ENCODE data around the gene TRAF2. TPM values are rescaled to one million over a fixed set of nuclear protein-coding genes. Genes with fewer than 3 reads are reported as not detected.

The TRAF2 gene
- total and polyA plus RNA-seq, 2 of the 8 experiments (the other 6 are each of a cell fraction or from before 2014, with no cell fraction given) = 26.9 to 50.2 TPM

- TF ChIP-seq RAD21 (IDR thresholded peaks at IDR 0.05 in 1 of 2, conservative IDR thresholded peaks at IDR 0.05 in 1 of 2; ENCODE audit: low read depth in 2 of 2, low read length in 2 of 2) (no peak), CREB1 (IDR thresholded peaks at IDR 0.05) (no peak), RBBP5 (IDR thresholded peaks at IDR 0.05; ENCODE audit: borderline replicate concordance, low read depth, low read length) (no peak), MAFK (IDR thresholded peaks at IDR 0.05; ENCODE audit: low read depth, low read length) (no peak), BACH1 (IDR thresholded peaks at IDR 0.05; ENCODE audit: low read length) (no peak), POLR2A (IDR thresholded peaks at IDR 0.05; ENCODE audit: control extremely low read depth in 1 of 2, low read depth in 2 of 2, low read length in 2 of 2) (no peak), POLR2AphosphoS5 (IDR thresholded peaks at IDR 0.05; ENCODE audit: low read depth, low read length) (no peak), NRF1 (IDR thresholded peaks at IDR 0.05; ENCODE audit: low read depth, low read length) (no peak), CEBPB (IDR thresholded peaks at IDR 0.05; ENCODE audit: low read depth, low read length) (no peak), TAF1 (IDR thresholded peaks at IDR 0.05; ENCODE audit: low read depth, low read length) (no peak), TBP (IDR thresholded peaks at IDR 0.05; ENCODE audit: low read depth, low read length) (no peak)
These were observed 23.3 kb upstream of the TRAF2 start (continued) for GRCh38 chr9:136862849-136863622.

All from H1 (cell line).